ENCODE results near the gene NAA80. TPM values are rescaled to one million over a fixed set of nuclear protein-coding genes. Genes with fewer than 3 reads are reported as not detected.
A peak's percentile ranks its signal among the peaks of the same experiment; 100 is the strongest.

Gene NAA80
- total and polyA plus RNA-seq, 2 of the 13 experiments (the other 11 are each of a cell fraction or from before 2014, with no cell fraction given), result 3.4 to 8.7 TPM

DNA sequence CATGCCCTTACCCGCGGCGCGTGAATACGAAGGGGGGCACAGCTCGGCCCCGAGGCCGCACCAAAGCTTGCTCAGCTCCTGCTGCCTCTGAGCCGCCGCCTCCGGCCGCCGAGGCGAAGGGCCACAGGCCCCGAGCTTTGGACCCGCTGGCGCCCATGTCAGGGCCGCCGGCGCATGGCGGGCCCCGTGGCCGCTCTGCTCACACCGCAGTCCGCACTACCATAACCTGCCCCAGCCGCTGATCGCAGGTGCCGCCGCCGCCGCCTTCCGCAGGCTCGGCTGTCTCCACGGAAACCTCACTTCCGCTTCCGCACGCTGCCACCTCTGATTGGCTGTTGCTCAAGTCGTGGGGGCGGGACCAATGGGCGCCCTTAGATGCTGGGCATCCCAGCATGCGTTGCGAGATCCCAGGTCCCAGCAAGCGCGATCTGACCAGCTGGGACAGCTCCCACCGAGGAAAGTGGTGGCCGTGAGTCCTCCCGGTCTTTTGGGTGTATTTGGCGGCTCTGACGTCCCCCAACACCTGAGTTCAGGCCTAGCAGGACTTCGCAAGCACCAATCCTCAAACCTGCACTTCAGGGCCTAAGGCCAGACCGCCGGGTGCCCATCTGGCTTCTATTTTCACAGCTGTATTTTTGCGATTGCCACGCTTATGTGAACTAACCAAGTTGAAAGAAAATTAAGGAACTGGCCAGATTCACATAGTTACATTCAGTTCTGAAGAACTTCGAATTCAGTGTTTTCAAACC is 28.9 kb upstream of the NAA80 start, which contains the start of gene TUSC2 (continued):
- TF ChIP-seq AKAP8 (CRISPR knock-in tag; IDR thresholded peaks at IDR 0.05), result peak; percentile 87
- TF ChIP-seq ZNF530 (CRISPR knock-in tag; IDR thresholded peaks at IDR 0.05; ENCODE audit: low read depth), result no peak
- peak; percentile 17; the same call in 1 of the 2 replicates for TF ChIP-seq RXRB (CRISPR knock-in tag; IDR thresholded peaks at IDR 0.05; ENCODE audit: borderline replicate concordance)
- TF ChIP-seq, protein P1, sequence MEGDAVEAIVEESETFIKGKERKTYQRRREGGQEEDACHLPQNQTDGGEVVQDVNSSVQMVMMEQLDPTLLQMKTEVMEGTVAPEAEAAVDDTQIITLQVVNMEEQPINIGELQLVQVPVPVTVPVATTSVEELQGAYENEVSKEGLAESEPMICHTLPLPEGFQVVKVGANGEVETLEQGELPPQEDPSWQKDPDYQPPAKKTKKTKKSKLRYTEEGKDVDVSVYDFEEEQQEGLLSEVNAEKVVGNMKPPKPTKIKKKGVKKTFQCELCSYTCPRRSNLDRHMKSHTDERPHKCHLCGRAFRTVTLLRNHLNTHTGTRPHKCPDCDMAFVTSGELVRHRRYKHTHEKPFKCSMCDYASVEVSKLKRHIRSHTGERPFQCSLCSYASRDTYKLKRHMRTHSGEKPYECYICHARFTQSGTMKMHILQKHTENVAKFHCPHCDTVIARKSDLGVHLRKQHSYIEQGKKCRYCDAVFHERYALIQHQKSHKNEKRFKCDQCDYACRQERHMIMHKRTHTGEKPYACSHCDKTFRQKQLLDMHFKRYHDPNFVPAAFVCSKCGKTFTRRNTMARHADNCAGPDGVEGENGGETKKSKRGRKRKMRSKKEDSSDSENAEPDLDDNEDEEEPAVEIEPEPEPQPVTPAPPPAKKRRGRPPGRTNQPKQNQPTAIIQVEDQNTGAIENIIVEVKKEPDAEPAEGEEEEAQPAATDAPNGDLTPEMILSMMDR (CRISPR knock-in tag; IDR thresholded peaks at IDR 0.05), result no peak; the same call in 1 of the 2 replicates
- TF ChIP-seq KDM6A (CRISPR knock-in tag; IDR thresholded peaks at IDR 0.05; ENCODE audit: low read depth), result no peak
- TF ChIP-seq, protein P2, sequence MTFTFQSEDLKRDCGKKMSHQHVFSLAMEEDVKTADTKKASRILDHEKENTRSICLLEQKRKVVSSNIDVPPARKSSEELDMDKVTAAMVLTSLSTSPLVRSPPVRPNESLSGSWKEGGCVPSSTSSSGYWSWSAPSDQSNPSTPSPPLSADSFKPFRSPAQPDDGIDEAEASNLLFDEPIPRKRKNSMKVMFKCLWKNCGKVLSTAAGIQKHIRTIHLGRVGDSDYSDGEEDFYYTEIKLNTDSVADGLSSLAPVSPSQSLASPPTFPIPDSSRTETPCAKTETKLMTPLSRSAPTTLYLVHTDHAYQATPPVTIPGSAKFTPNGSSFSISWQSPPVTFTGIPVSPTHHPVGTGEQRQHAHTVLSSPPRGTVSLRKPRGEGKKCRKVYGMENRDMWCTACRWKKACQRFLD (CRISPR knock-in tag; IDR thresholded peaks at IDR 0.05; ENCODE audit: borderline replicate concordance), result 0 out of 2 replicates have a peak, but pooled peaks have one; percentile 37
- TF ChIP-seq KLF15 (CRISPR knock-in tag; IDR thresholded peaks at IDR 0.05; ENCODE audit: borderline replicate concordance), result no peak
- TF ChIP-seq NCOA5 (CRISPR knock-in tag; IDR thresholded peaks at IDR 0.05), result no peak
- TF ChIP-seq, protein P3, sequence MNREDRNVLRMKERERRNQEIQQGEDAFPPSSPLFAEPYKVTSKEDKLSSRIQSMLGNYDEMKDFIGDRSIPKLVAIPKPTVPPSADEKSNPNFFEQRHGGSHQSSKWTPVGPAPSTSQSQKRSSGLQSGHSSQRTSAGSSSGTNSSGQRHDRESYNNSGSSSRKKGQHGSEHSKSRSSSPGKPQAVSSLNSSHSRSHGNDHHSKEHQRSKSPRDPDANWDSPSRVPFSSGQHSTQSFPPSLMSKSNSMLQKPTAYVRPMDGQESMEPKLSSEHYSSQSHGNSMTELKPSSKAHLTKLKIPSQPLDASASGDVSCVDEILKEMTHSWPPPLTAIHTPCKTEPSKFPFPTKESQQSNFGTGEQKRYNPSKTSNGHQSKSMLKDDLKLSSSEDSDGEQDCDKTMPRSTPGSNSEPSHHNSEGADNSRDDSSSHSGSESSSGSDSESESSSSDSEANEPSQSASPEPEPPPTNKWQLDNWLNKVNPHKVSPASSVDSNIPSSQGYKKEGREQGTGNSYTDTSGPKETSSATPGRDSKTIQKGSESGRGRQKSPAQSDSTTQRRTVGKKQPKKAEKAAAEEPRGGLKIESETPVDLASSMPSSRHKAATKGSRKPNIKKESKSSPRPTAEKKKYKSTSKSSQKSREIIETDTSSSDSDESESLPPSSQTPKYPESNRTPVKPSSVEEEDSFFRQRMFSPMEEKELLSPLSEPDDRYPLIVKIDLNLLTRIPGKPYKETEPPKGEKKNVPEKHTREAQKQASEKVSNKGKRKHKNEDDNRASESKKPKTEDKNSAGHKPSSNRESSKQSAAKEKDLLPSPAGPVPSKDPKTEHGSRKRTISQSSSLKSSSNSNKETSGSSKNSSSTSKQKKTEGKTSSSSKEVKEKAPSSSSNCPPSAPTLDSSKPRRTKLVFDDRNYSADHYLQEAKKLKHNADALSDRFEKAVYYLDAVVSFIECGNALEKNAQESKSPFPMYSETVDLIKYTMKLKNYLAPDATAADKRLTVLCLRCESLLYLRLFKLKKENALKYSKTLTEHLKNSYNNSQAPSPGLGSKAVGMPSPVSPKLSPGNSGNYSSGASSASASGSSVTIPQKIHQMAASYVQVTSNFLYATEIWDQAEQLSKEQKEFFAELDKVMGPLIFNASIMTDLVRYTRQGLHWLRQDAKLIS (CRISPR knock-in tag; IDR thresholded peaks at IDR 0.05), result no peak
- TF ChIP-seq PRMT3 (CRISPR knock-in tag; IDR thresholded peaks at IDR 0.05; ENCODE audit: borderline replicate concordance, low read depth), result no peak
- 0 out of 2 replicates have a peak, but pooled peaks have one; percentile 24 for TF ChIP-seq MEIS1 (CRISPR knock-in tag; IDR thresholded peaks at IDR 0.05; ENCODE audit: borderline replicate concordance)
- TF ChIP-seq, protein P4, sequence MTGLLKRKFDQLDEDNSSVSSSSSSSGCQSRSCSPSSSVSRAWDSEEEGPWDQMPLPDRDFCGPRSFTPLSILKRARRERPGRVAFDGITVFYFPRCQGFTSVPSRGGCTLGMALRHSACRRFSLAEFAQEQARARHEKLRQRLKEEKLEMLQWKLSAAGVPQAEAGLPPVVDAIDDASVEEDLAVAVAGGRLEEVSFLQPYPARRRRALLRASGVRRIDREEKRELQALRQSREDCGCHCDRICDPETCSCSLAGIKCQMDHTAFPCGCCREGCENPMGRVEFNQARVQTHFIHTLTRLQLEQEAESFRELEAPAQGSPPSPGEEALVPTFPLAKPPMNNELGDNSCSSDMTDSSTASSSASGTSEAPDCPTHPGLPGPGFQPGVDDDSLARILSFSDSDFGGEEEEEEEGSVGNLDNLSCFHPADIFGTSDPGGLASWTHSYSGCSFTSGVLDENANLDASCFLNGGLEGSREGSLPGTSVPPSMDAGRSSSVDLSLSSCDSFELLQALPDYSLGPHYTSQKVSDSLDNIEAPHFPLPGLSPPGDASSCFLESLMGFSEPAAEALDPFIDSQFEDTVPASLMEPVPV (CRISPR knock-in tag; IDR thresholded peaks at IDR 0.05), result no peak
- TF ChIP-seq, protein P5, sequence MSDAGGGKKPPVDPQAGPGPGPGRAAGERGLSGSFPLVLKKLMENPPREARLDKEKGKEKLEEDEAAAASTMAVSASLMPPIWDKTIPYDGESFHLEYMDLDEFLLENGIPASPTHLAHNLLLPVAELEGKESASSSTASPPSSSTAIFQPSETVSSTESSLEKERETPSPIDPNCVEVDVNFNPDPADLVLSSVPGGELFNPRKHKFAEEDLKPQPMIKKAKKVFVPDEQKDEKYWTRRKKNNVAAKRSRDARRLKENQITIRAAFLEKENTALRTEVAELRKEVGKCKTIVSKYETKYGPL (CRISPR knock-in tag; IDR thresholded peaks at IDR 0.05), result no peak; the same call in 1 of the 2 replicates
- TF ChIP-seq ZSCAN9 (CRISPR knock-in tag; IDR thresholded peaks at IDR 0.05; ENCODE audit: borderline replicate concordance), result no peak
- TF ChIP-seq, protein P6, sequence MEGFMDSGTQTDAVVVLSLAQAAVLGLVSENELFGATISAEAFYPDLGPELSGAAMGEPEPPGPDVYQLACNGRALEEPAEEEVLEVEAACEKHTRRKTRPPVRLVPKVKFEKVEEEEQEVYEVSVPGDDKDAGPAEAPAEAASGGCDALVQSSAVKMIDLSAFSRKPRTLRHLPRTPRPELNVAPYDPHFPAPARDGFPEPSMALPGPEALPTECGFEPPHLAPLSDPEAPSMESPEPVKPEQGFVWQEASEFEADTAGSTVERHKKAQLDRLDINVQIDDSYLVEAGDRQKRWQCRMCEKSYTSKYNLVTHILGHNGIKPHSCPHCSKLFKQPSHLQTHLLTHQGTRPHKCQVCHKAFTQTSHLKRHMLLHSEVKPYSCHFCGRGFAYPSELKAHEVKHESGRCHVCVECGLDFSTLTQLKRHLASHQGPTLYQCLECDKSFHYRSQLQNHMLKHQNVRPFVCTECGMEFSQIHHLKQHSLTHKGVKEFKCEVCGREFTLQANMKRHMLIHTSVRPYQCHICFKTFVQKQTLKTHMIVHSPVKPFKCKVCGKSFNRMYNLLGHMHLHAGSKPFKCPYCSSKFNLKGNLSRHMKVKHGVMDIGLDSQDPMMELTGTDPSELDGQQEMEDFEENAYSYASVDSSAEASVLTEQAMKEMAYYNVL (CRISPR knock-in tag; IDR thresholded peaks at IDR 0.05; ENCODE audit: borderline replicate concordance), result no peak
